Spleen (tissue), 11 donors: ENCODE data around the gene ACTN4. TPM values are rescaled to one million over a fixed set of nuclear protein-coding genes. Genes with fewer than 3 reads are reported as not detected.
"Not testable (repeated sequence)": the region's sequence is repeated elsewhere in the genome, so short reads cannot be mapped to it uniquely, and the experiment has no call there.

Experiments
- DNase-seq: peaks from one replicate; pipeline ENCODE4 v3.0.0-alpha.2; 2020
- H3K27ac ChIP-seq, 8 donors: fragments of 200-600 bp; sonication (generic) in 7 of 8; 1 replicate in 4 of 8; 2 replicates in 4 of 8; pipeline versions ENCODE4 v1.5.0 to v1.8.0; 2016 to 2021; ENCODE audit warnings: inconsistent platforms in 4 of 8, mild to moderate bottlenecking in 4 of 8, moderate library complexity in 1 of 8
- H3K27me3 ChIP-seq, 7 donors: fragments of 200-600 bp; sonication (generic) in 6 of 7; replicated peaks in 1 of 7; 1 replicate in 4 of 7; 2 replicates in 3 of 7; pipeline versions ENCODE4 v1.5.0 to v1.8.0; 2016 to 2021; ENCODE audit warnings: inconsistent platforms in 3 of 7, mild to moderate bottlenecking in 1 of 7
- H3K36me3 ChIP-seq, 6 donors: fragments of 200-600 bp; sonication (generic) in 5 of 6; 1 replicate in 4 of 6; 2 replicates in 2 of 6; pipeline versions ENCODE4 v1.5.0 to v1.8.0; 2016 to 2021; ENCODE audit warnings: inconsistent platforms in 2 of 6
- H3K4me1 ChIP-seq, 6 donors: fragments of 200-600 bp; sonication (generic) in 5 of 6; 1 replicate in 3 of 6; 2 replicates in 3 of 6; pipeline versions ENCODE4 v1.5.0 to v1.8.0; 2016 to 2021; ENCODE audit warnings: inconsistent platforms in 3 of 6
- H3K4me3 ChIP-seq, 8 donors: fragments of 200-600 bp; sonication (generic) in 7 of 8; 1 replicate in 4 of 8; 2 replicates in 4 of 8; pipeline versions ENCODE4 v1.5.0 to v1.8.0; 2016 to 2021; ENCODE audit warnings: inconsistent platforms in 4 of 8, mild to moderate bottlenecking in 4 of 8, moderate library complexity in 2 of 8
- H3K9me3 ChIP-seq, 8 donors: fragments of 200-600 bp; sonication (generic) in 7 of 8; 1 replicate in 4 of 8; 2 replicates in 4 of 8; pipeline versions ENCODE4 v1.5.0 to v1.8.0; 2016 to 2021; ENCODE audit warnings: inconsistent platforms in 4 of 8
- POLR2A ChIP-seq, 3 donors: fragments of 450-650 bp; IDR thresholded peaks; one replicate each; pipeline ENCODE4 v1.5.1; 2017; ENCODE audit warnings: antibody characterized with exemption in 3 of 3, mild to moderate bottlenecking in 1 of 3
- POLR2AphosphoS5 ChIP-seq, 3 donors: sonication (generic); formaldehyde crosslinking; IDR thresholded peaks; one replicate each; pipeline ENCODE4 v1.5.1; 2017; ENCODE audit warnings: antibody characterized with exemption in 3 of 3
- WGBS, 5 donors: extraction: QIAGEN DNeasy Blood & Tissue Kit in 3 of 5; methylation state at CpG; one replicate each; pipeline versions ENCODE4 v1.1.5 to v1.1.7; 2013 to 2018; 5-methylcytosine and 5-hydroxymethylcytosine counted together
- intact Hi-C: fragments of 100-400 bp; cut with DNase I; formaldehyde crosslinking; loops from one replicate; pipeline ENCODE4 v1.15.0; 2023; ENCODE audit warnings: low total_unique reads
- polyA plus RNA-seq, 3 donors: library from polyadenylated mRNA; stranded (reverse); fragments of 200-250 nt; gene quantifications; one replicate each; pipeline ENCODE4 v1.2.1, GENCODE V29; 2013
- total RNA-seq, 7 donors: library from RNA; depleted of rRNA in 3 of 7; stranded (reverse); fragments of >200 nt in 3 of 7; fragmentation: NEBNext Ultra II Directional in 4 of 7; extraction: Animal tissue kit (Norgen Biotek cat#: 25700) in 4 of 7; gene quantifications; one replicate each; pipeline versions ENCODE4 v1.1.0 to v1.2.1, GENCODE V29; 2016 to 2021
- TF ChIP-seq, protein P1 (sequence below), 11 experiments: fragments of 200-600 bp in 7 of 11; fragments of 450-650 bp in 4 of 11; sonication (generic) in 4 of 11; IDR thresholded peaks in 8 of 11; conservative IDR thresholded peaks in 3 of 11; 1 replicate in 7 of 11; 2 replicates in 4 of 11; pipeline versions ENCODE4 v1.4.0 to v1.8.0; 2016 to 2021; ENCODE audit warnings: antibody characterized with exemption in 11 of 11, inconsistent platforms in 4 of 11, mild to moderate bottlenecking in 1 of 11
- donor health status: healthy with polysubstance abuse.
- donor health status: DM: no; HTN: no; CAD: no; lungs with moderate emphysema.
- donor health status: DM: no; HTN: no; CAD: no.
- donor health status: Bipolar disorder and iron deficiency.
- donor health status: healthy.
- donor health status: DM: no; HTN: no; CAD: no.
- donor health status: DM: yes; HTN: yes; CAD: no.

ACTN4 gene
- total and polyA plus RNA-seq, 10 donors: 39.3 to 621 (median 408) TPM

DNA sequence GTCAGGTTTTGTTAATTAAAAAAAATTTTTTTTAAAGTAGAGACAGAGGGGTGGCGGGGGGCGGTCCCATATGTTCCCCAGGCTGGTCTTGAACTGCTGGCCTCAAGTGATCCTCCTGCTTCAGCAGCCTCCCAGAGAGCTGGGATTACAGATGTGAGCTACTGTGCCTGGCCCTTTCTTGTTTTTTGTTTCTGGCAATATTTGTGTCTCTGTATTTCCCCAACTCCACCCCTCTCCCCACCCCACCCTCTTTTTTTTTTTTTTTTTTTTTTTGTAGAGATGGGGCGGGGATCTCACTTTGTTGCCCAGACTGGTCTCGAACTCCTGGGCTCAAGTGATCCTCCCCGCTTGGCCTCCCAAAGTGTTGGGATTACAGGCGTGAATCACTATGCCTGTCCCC lies 97.4 kb downstream of the ACTN4 start:
- Histone ChIP-seq H3K9me3 (no peaks in the 10 kb centered on the region), H3K27ac (no peak overlapping the region), H3K36me3 (no peaks in the 10 kb centered on the region), H3K4me3 (no peak overlapping the region), H3K27me3 (peaks cover 0 to 2% (median 0%) of the 10 kb centered on the region in 7 donors), H3K4me1 (peaks cover 0 to 12% (median under 1%) of the 10 kb centered on the region in 6 donors)
- 78 to 89% (median 81%) methylated on average over 6 of the region's 6 CpGs for WGBS, 5 donors
- DNase-seq: no peak
- TF ChIP-seq POLR2AphosphoS5 (IDR thresholded peaks at IDR 0.05) (no peak), POLR2A (IDR thresholded peaks at IDR 0.05) (no peak)
- TF ChIP-seq, protein P1, sequence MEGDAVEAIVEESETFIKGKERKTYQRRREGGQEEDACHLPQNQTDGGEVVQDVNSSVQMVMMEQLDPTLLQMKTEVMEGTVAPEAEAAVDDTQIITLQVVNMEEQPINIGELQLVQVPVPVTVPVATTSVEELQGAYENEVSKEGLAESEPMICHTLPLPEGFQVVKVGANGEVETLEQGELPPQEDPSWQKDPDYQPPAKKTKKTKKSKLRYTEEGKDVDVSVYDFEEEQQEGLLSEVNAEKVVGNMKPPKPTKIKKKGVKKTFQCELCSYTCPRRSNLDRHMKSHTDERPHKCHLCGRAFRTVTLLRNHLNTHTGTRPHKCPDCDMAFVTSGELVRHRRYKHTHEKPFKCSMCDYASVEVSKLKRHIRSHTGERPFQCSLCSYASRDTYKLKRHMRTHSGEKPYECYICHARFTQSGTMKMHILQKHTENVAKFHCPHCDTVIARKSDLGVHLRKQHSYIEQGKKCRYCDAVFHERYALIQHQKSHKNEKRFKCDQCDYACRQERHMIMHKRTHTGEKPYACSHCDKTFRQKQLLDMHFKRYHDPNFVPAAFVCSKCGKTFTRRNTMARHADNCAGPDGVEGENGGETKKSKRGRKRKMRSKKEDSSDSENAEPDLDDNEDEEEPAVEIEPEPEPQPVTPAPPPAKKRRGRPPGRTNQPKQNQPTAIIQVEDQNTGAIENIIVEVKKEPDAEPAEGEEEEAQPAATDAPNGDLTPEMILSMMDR (IDR thresholded peaks at IDR 0.05 in 8 of 11, conservative IDR thresholded peaks at IDR 0.05 in 3 of 11): no peak
- intact Hi-C loops: no loop called here

DNA sequence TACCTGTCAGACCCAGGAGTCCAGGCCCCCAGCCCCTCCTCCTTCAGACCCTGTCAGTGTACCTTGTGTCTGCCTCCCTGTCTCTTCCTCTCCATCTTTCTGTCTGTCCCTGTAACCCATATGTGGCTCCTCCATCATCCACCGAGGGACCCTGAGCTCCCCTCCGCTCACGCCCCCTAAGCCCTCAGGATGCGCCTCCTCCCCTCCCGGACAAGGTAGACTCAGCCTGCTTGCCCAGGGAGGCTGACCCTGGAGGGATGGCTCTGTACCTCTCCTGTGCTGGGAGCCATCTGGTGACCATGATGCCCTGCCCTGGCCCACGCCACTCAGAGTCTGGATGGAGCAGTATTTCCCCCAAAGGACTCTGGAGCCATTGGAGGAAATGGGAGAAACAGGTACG lies 97.9 kb downstream of the ACTN4 start:
- H3K36me3 ChIP-seq: no peaks in the 10 kb centered on the region
- peaks cover 0 to 9% (median 0%) of the 10 kb centered on the region in 6 donors for H3K4me1 ChIP-seq
- TF ChIP-seq POLR2A (IDR thresholded peaks at IDR 0.05) (no peak), POLR2AphosphoS5 (IDR thresholded peaks at IDR 0.05) (no peak)
- TF ChIP-seq, protein P1 (IDR thresholded peaks at IDR 0.05 in 8 of 11, conservative IDR thresholded peaks at IDR 0.05 in 3 of 11): no peak
- H3K9me3 ChIP-seq: no peaks in the 10 kb centered on the region
- intact Hi-C loops: no loop called here
- 82 to 83% (median 82%) methylated on average over 7 of the region's 7 CpGs for WGBS, 5 donors
- H3K27me3 ChIP-seq: peaks cover 0 to 4% (median 0%) of the 10 kb centered on the region in 7 donors
- DNase-seq: peak; percentile 41
- H3K27ac ChIP-seq: no peak overlapping the region
- H3K4me3 ChIP-seq: no peak overlapping the region

DNA sequence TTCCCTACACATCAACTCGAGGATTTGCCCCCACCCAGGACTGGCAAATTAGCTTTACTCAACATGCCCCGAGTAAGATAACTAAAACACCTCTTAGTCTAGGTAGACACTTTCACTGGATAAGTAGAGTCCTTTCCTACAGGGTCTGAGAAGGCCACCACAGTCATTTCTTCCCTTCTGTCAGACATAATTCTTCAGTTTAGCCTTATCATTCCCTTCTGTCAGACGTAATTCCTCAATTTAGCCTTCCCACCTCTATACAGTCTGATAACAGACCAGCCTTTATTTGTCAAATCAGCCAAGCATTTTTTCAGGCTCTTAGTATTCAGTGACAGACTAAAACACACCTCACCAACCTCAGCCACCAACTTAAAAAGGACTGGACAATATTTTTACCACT lies 106.3 kb downstream of the ACTN4 start:
- 76 to 90% (median 86%) methylated on average over 3 of the region's 3 CpGs for WGBS, 5 donors
- intact Hi-C loops, DNase-seq, H3K4me1 ChIP-seq, H3K27me3 ChIP-seq, H3K27ac ChIP-seq, H3K9me3 ChIP-seq, H3K36me3 ChIP-seq, H3K4me3 ChIP-seq: not testable (repeated sequence)

DNA sequence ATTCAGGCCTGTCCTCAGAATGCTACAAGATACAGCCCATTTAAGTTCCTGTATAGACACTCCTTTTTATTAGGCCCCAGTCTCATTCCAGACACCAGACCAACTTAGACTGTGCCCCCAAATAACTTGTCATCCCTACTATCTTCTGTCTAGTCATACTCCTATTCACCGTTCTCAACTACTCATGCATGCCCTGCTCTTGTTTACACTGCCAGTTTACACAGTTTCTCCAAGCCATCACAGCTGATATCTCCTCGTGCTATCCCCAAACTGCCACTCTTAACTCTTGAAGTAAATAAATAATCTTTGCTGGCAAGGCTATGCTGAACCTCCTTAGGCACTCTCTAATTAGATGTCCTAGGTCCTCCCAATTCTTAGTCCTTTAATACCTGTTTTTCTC lies 106.7 kb downstream of the ACTN4 start:
- not testable (repeated sequence) for H3K27me3 ChIP-seq

DNA sequence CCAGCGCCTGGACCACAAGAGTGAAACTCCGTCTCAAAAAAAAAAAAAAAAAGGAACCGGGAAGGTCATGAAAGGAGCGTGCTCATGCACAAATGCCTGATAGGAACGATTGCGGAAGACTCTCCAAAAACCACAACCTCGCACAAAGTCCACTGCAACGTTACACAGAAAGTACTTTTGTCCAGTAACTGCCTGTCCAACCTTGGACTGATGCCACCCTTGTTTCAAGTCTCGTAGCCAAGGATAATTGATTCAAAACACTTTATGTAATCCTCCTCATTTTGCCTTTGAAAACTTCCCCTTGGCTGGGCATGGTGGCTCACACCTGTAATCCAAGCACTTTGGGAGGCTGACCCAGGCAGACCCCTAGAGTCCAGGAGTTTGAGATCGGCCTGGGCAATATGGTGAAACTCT lies 112.1 kb downstream of the ACTN4 start:
- H3K36me3 ChIP-seq: no peaks in the 10 kb centered on the region
- DNase-seq: no peak
- intact Hi-C loops: no loop called here
- H3K27me3 ChIP-seq: no peaks in the 10 kb centered on the region
- WGBS, 5 donors: 44 to 68% (median 52%) methylated on average over 10 of the region's 10 CpGs
- peak overlapping the region in 5 of 8 donors; percentile 35 to 71 (median 58) for H3K27ac ChIP-seq
- peaks cover 0 to 10% (median 6%) of the 10 kb centered on the region in 8 donors for H3K9me3 ChIP-seq
- no peak overlapping the region for H3K4me3 ChIP-seq
- TF ChIP-seq POLR2A (IDR thresholded peaks at IDR 0.05) (no peak), POLR2AphosphoS5 (IDR thresholded peaks at IDR 0.05) (peak in 1 of 3 donors; percentile 18)
- H3K4me1 ChIP-seq: peaks cover 0 to 8% (median 0%) of the 10 kb centered on the region in 6 donors

More for the DNA sequence above, 106.7 kb downstream of the ACTN4 start:
- H3K27ac ChIP-seq, H3K36me3 ChIP-seq, intact Hi-C loops, DNase-seq, H3K4me3 ChIP-seq, H3K9me3 ChIP-seq, H3K4me1 ChIP-seq: not testable (repeated sequence)
- WGBS, 5 donors: 83 to 95% (median 88%) methylated on average over 1 to 2 of the region's 2 CpGs

DNA sequence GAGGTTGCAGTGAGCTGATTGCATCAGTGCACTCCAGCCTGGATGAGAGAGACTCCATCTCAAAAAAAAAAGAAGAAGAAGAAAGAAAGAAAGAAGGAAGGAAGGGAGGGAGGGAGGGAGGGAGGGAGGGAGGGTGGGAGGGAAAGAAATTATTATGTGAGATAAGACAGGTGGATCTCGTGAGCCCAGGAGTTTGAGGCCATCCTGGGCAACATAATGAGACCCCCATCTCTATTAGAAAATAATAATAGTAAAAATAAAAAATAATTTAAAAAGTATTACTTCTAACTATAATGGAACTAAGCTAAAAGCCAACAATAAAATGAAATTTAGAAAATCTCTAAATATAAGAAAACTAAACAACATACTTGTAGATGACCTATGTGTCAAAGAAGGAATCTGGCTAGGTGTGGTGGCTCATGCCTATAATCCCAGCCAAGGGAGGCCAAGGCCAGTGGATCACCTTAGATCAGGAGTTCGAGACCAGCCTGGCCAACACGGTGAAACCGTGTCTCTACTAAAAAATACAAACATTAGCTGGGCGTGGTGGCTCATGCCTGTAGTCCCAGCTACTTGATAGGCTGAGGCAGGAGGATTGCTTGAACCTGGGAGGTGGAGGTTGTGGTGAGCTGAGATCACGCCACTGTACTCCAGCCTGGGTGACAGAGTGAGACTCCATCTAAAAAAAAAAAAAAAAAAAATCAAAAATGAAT lies 113.5 kb downstream of the ACTN4 start:
- H3K4me3 ChIP-seq, H3K27ac ChIP-seq, H3K36me3 ChIP-seq, H3K9me3 ChIP-seq, H3K27me3 ChIP-seq, DNase-seq, H3K4me1 ChIP-seq, intact Hi-C loops: not testable (repeated sequence)
- WGBS, 5 donors: 66 to 88% (median 78%) methylated on average over 6 of the region's 6 CpGs

DNA sequence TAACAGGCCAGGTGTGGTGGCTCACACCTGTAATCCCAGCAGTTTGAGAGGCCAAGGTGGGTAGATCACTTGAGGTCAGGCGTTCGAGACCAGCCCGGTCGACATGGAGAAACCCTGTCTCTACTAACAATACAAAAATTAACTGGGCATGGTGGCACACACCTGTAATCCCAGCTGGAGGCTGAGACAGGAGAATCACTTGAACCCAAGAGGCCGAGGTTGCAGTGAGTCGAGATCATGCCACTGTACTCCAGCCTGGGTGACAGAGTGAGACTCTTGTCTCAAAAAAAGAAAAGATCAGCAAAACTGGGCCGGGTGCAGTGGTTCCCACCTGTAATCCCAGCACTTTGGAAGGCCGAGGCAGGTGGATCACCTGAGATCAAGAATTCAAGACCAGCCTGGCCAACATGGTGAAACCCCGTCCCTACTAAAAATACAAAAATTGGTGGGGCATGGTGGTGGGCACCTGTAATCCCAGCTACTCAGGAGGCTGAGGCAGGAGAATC lies 114.5 kb downstream of the ACTN4 start:
- H3K36me3 ChIP-seq, intact Hi-C loops, DNase-seq, H3K9me3 ChIP-seq, H3K4me1 ChIP-seq, H3K27me3 ChIP-seq, H3K27ac ChIP-seq, H3K4me3 ChIP-seq: not testable (repeated sequence)
- WGBS, 5 donors: 93 to 96% (median 95%) methylated on average over 9 of the region's 9 CpGs
